Breast epithelium (tissue), 4 donors: ENCODE data around the gene TYMS. TPM values are rescaled to one million over a fixed set of nuclear protein-coding genes. Genes with fewer than 3 reads are reported as not detected.

Source experiments
- DNase-seq, 2 donors: peaks; one replicate each; pipeline ENCODE4 v3.0.0-alpha.2; 2019; ENCODE audit warnings: low spot score in 2 of 2
- H3K27ac ChIP-seq, 2 donors: fragments of 200-600 bp; sonication (generic) in 1 of 2; one replicate each; pipeline ENCODE4 v1.5.1; 2016 to 2019; ENCODE audit warnings: mild to moderate bottlenecking in 1 of 2
- H3K27me3 ChIP-seq, 2 donors: fragments of 200-600 bp; sonication (generic) in 1 of 2; one replicate each; pipeline versions ENCODE4 v1.5.1 to v1.6.0; 2017 to 2019; ENCODE audit warnings: control low read depth in 1 of 2, mild to moderate bottlenecking in 1 of 2
- H3K36me3 ChIP-seq: fragments of 200-600 bp; one replicate; pipeline ENCODE4 v1.5.1; 2019
- H3K4me1 ChIP-seq, 2 donors: fragments of 200-600 bp; sonication (generic); one replicate each; pipeline ENCODE4 v1.5.1; 2016 to 2019; ENCODE audit warnings: control low read depth in 1 of 2
- H3K4me3 ChIP-seq, 3 donors: fragments of 200-600 bp; sonication (generic); 1 replicate in 2 of 3; 2 replicates in 1 of 3; pipeline ENCODE4 v1.5.1; 2016 to 2019; ENCODE audit warnings: mild to moderate bottlenecking in 3 of 3, moderate library complexity in 2 of 3
- H3K9me3 ChIP-seq, 2 donors: fragments of 200-600 bp; sonication (generic) in 1 of 2; one replicate each; pipeline ENCODE4 v1.5.1; 2016 to 2019; ENCODE audit warnings: control low read depth in 1 of 2
- POLR2A ChIP-seq: fragments of 450-650 bp; IDR thresholded peaks from one replicate; pipeline ENCODE4 v1.6.1; 2016; ENCODE audit warnings: antibody characterized with exemption, mild to moderate bottlenecking, moderate library complexity
- POLR2AphosphoS5 ChIP-seq, 3 donors: sonication (generic); formaldehyde crosslinking; IDR thresholded peaks; one replicate each; pipeline ENCODE4 v1.6.1; 2017; ENCODE audit warnings: antibody characterized with exemption in 3 of 3
- intact Hi-C: fragments of 100-400 bp; cut with DNase I; formaldehyde crosslinking; loops from one replicate; pipeline ENCODE4 v1.15.1; 2023; ENCODE audit warnings: low total_unique reads
- total RNA-seq, 3 donors: library from RNA; depleted of rRNA; stranded (reverse); fragments of >200 nt; gene quantifications; one replicate each; pipeline ENCODE4 v1.1.0, GENCODE V29; 2016
- TF ChIP-seq, protein P1 (sequence below), 3 donors: fragments of 450-650 bp; IDR thresholded peaks; one replicate each; pipeline ENCODE4 v1.5.1; 2016 to 2017; ENCODE audit warnings: antibody characterized with exemption in 3 of 3, mild to moderate bottlenecking in 3 of 3, moderate library complexity in 3 of 3

The TYMS gene
- total RNA-seq, 3 donors from 2014 or later: 1.3 to 2.1 (median 2.0) TPM

DNA sequence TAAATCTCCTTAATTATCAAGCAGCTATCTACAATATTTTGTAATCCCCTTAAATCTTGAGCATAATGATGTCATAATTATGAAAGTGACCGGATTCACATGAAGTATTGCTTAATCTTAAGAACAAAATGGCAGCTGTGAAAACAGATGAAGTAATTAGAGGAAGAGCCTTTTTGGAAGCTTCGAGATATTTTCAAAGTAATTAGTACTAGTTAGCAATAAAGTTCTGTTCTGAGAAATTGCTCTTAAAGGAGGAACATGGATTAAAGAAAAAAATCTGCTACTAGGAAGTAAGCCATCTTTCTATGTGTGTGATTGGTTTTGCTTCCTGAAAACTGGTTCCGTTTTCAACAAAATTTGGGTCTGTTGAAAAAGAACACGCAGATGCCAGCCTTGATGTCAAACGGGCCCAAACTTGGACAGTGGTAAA, 42.3 kb upstream of the TYMS start:
- no peak overlapping the region for H3K4me3 ChIP-seq
- no peak overlapping the region for H3K27ac ChIP-seq
- no peak for DNase-seq
- intact Hi-C loops: no loop called here
- H3K36me3 ChIP-seq: no peaks in the 10 kb centered on the region
- H3K4me1 ChIP-seq: no peaks in the 10 kb centered on the region
- no peaks in the 10 kb centered on the region for H3K27me3 ChIP-seq
- no peak for TF ChIP-seq POLR2AphosphoS5 (IDR thresholded peaks at IDR 0.05)
- no peak for TF ChIP-seq POLR2A
- TF ChIP-seq, protein P1, sequence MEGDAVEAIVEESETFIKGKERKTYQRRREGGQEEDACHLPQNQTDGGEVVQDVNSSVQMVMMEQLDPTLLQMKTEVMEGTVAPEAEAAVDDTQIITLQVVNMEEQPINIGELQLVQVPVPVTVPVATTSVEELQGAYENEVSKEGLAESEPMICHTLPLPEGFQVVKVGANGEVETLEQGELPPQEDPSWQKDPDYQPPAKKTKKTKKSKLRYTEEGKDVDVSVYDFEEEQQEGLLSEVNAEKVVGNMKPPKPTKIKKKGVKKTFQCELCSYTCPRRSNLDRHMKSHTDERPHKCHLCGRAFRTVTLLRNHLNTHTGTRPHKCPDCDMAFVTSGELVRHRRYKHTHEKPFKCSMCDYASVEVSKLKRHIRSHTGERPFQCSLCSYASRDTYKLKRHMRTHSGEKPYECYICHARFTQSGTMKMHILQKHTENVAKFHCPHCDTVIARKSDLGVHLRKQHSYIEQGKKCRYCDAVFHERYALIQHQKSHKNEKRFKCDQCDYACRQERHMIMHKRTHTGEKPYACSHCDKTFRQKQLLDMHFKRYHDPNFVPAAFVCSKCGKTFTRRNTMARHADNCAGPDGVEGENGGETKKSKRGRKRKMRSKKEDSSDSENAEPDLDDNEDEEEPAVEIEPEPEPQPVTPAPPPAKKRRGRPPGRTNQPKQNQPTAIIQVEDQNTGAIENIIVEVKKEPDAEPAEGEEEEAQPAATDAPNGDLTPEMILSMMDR (IDR thresholded peaks at IDR 0.05): no peak
- H3K9me3 ChIP-seq: no peaks in the 10 kb centered on the region

DNA sequence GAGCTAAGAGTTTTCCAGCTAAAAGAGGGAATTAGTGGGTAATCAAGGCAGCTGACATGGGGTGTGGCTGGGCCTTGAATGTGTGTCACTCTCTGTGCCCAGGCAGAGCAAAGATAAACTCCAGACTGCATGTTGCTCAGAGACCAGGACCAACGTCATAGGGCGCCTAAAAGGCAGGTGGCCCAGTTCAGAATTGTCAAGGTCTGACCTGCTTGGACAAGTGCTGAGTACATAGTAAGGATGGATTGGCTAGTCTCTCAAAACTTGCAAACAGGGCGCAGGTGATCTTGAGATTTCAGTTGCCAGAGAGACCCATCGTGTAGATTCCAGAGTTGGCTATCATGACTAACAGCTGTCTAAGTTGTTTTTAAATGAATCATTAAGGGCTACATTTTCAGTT, 41.7 kb upstream of the TYMS start:
- H3K9me3 ChIP-seq: no peaks in the 10 kb centered on the region
- intact Hi-C loops: no loop called here

DNA sequence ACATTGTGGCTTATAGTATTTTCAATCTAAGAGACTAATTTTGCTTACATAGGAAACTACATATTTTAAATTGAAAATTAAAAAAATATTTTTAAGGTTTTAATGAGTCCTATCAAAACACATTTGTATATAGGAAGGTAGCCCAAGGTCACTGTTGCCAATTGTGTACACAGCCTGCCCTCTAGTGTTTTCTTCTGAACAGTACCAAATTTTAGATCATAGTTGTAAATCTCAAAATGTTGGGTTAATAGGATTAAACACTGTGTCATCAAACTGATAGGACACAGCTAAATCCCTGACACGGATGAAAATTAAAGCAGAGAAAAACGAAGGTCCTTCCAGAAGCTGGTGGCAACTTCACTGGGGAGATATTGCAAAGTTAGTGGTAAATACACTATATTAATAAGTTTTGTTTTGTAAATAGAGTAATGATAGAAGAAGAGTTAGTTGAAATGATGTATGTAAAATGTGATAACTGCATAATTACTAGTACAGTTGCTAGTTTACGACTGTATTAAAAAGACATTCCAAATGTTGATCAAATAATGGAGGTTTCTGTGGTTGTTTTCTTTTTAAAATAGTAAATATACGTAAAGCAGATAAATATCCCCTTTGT, 41.0 kb upstream of the TYMS start:
- no peak overlapping the region for H3K27ac ChIP-seq
- TF ChIP-seq POLR2AphosphoS5 (IDR thresholded peaks at IDR 0.05): no peak
- TF ChIP-seq, protein P1 (IDR thresholded peaks at IDR 0.05): peak; percentile 9 to 59 (median 53)
- TF ChIP-seq POLR2A: no peak
- intact Hi-C loops: no loop called here
- no peaks in the 10 kb centered on the region for H3K27me3 ChIP-seq
- H3K9me3 ChIP-seq: no peaks in the 10 kb centered on the region
- no peaks in the 10 kb centered on the region for H3K4me1 ChIP-seq
- no peak overlapping the region for H3K4me3 ChIP-seq
- DNase-seq: no peak
- H3K36me3 ChIP-seq: no peaks in the 10 kb centered on the region

More for the DNA sequence above, 41.7 kb upstream of the TYMS start:
- TF ChIP-seq POLR2A (no peak), POLR2AphosphoS5 (IDR thresholded peaks at IDR 0.05) (no peak)
- TF ChIP-seq, protein P1 (IDR thresholded peaks at IDR 0.05): no peak
- Histone ChIP-seq H3K36me3 (no peaks in the 10 kb centered on the region), H3K4me3 (no peak overlapping the region), H3K27ac (no peak overlapping the region), H3K27me3 (no peaks in the 10 kb centered on the region), H3K4me1 (no peaks in the 10 kb centered on the region)
- DNase-seq: no peak

DNA sequence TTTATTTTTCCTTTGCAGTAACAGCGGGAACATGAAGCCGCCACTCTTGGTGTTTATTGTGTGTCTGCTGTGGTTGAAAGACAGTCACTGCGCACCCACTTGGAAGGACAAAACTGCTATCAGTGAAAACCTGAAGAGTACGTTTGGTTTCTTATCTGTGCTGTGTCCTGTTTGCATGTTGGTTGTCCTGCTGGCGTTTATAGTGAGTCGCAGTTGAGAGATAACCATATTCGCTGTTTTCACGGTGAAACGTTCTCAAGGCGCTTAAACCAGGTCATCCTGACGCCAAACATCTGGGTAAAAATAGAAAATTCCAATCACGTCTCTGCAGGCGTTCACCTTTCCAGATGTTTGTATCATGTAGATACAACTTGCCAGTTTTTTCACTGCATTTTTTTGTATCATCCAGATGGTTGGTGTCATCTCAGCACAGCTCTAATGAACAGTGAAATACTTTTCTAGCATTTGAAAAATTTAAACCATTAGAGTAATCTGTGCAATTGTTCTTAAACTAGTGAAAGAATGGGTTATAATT, 39.4 kb upstream of the TYMS start:
- Histone ChIP-seq H3K27me3 (no peaks in the 10 kb centered on the region), H3K36me3 (no peaks in the 10 kb centered on the region), H3K4me1 (no peaks in the 10 kb centered on the region), H3K4me3 (no peak overlapping the region), H3K9me3 (no peaks in the 10 kb centered on the region), H3K27ac (no peak overlapping the region)
- TF ChIP-seq POLR2AphosphoS5 (IDR thresholded peaks at IDR 0.05) (no peak), POLR2A (no peak)
- TF ChIP-seq, protein P1 (IDR thresholded peaks at IDR 0.05): no peak
- intact Hi-C loops: no loop called here
- DNase-seq: no peak

DNA sequence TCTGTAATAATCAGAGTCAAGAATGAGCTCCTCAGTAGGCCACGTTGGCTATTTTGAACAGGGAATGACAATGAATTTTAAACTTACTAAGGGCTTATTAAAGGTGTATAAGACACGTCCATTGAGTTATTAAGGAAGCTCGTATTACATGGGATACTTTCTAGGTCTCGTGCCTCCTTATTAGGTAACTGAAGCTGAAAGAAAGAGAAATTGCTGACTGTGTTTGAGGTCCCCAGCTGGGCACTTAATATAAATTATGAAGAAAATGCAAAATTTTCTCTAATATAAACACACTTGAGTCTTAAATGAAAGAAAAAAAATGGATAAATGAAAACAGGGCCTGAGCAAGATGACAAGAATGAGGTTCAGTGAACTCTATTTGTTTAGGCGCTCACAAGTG, 38.8 kb upstream of the TYMS start:
- TF ChIP-seq, protein P1 (IDR thresholded peaks at IDR 0.05): no peak
- TF ChIP-seq POLR2AphosphoS5 (IDR thresholded peaks at IDR 0.05) (no peak), POLR2A (no peak)
- Histone ChIP-seq H3K4me1 (no peaks in the 10 kb centered on the region), H3K36me3 (no peaks in the 10 kb centered on the region), H3K27me3 (no peaks in the 10 kb centered on the region), H3K9me3 (no peaks in the 10 kb centered on the region), H3K27ac (no peak overlapping the region), H3K4me3 (no peak overlapping the region)
- intact Hi-C loops: no loop called here
- no peak for DNase-seq
